ENCODE data around the gene ARHGAP4.

Gene ARHGAP4

GRCh38 chrX:153968754-153969124 is 42.7 kb upstream of the ARHGAP4 start:
- TF ChIP-seq ZNF274 (IDR thresholded peaks at IDR 0.05; ENCODE audit: low read depth, low read length) = no peak

DNA sequence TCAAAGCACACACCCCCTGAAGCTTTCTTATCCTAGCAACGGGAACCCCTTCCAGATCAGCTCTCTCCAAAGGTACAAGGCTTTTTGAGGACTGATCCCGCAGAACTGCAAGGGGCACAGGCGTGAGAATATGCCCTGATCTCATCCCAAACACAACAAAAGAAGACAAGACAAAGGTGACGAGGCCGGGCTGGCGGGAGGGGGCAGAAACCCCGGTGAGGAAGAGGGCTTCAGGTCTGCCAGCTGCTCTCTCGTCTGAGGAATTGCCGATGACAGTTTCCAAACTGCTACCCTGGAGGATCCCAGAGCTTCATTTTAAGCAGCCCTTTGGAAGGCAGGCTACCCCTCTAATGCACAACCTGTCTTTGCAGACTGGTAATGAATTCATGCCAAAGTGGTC is 42.2 kb upstream of the ARHGAP4 start:
- no peak for TF ChIP-seq ZNF274 (IDR thresholded peaks at IDR 0.05; ENCODE audit: low read depth, low read length)
- H3K4me3 ChIP-seq (ENCODE audit: low read length) = peak overlapping the region; percentile 85; the same call in 1 of the 2 replicates

More at GRCh38 chrX:153968754-153969124, 42.7 kb upstream of the ARHGAP4 start:
- H3K4me3 ChIP-seq (ENCODE audit: low read length) = peak overlapping the region; percentile 85; the same call in 1 of the 2 replicates

DNA sequence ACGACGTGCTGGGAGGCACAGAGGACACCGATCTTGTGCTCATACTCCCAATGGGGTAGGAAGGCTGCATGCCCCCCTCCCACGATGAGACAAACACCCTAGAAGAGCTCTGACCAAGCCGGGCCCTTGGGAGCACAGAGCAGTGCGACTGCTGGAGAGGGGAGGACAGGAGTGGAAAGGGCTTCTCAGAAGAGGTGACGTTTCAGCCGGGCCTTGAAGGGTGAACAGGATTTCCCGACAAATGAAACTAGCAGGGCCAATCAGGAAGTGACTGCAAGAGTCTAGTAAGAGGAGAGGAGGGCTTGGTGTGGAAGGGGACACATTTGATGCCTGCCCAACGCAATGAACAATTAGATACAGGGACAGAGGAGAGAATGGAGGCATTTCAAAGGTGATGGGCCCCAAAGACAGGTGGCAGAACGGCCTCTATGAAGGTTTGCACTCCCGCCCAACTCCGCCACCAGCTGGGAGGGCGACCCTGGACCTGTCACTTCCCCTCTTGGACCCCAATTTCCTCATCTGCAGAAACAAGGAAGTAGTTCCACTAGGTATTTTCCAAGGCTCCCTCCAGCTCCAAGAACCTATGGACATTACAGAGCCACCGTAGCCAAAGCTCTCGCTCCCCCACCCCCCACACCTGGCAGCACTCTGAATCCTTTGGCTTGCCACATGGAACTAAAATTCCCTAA is 41.6 kb upstream of the ARHGAP4 start:
- no peak for TF ChIP-seq ZNF274 (IDR thresholded peaks at IDR 0.05; ENCODE audit: low read depth, low read length)
- H3K4me3 ChIP-seq (ENCODE audit: low read length) = peak overlapping the region; percentile 85; the same call in 1 of the 2 replicates

DNA sequence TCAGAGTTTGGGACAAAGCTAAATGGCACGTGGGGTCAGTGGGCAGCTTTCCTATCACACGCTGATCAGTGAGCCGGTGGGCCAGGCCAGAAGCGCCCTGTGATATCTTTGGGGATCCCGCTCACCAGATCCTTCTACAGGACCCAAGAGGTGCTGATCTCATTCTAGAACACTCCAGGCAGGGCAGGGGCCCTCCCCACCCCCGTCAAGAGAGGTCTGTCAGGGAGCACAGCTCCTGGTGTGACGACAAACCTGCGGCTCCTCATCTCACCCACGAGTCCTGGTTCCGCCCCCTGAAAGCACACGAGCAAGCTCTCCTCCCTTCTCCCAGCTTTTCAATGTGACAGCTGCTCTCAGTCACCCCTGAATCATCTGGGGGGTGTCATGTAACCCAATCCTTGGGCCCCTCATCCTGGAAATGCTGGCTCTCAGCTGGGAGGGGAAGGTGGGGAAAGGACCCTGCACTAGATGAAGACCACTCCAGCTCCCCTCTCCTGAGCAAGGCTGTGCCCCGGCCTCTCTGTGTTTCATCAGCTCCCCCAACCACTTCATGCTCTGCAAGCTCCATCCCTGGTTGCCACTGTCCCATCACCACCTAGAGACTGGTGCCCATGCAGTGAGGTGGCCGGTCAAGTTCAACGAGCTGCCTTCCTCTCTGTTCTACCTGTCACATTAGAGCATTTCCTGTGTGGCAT is 40.9 kb upstream of the ARHGAP4 start:
- no peak overlapping the region; the same call in 1 of the 2 replicates for H3K4me3 ChIP-seq (ENCODE audit: low read length)
- no peak for TF ChIP-seq ZNF274 (IDR thresholded peaks at IDR 0.05; ENCODE audit: low read depth, low read length)

GRCh38 chrX:153966283-153966688 is 40.2 kb upstream of the ARHGAP4 start:
- H3K4me3 ChIP-seq (ENCODE audit: low read length) = no peak overlapping the region
- TF ChIP-seq ZNF274 (IDR thresholded peaks at IDR 0.05; ENCODE audit: low read depth, low read length) = no peak

DNA sequence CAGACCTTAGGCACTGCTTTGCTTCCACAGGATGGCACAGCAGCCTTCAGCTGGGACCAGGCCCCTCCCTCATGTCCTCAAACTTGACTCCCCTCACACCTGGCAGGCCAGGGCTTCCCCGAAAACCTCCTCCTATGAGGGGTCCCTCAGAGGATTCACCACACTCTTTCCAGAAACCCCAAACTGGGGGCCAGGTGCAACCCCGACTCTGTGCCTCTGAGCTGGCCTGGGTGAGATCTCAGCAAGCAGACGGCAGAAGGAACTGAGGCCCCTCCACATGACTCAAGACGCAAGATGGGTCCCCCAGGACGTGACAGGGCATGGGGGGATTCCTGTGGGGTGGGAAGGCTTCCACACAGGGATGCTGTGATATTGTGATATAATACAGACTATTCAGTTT is 39.3 kb upstream of the ARHGAP4 start:
- no peak for TF ChIP-seq ZNF274 (IDR thresholded peaks at IDR 0.05; ENCODE audit: low read depth, low read length)
- H3K4me3 ChIP-seq (ENCODE audit: low read length) = no peak overlapping the region

DNA sequence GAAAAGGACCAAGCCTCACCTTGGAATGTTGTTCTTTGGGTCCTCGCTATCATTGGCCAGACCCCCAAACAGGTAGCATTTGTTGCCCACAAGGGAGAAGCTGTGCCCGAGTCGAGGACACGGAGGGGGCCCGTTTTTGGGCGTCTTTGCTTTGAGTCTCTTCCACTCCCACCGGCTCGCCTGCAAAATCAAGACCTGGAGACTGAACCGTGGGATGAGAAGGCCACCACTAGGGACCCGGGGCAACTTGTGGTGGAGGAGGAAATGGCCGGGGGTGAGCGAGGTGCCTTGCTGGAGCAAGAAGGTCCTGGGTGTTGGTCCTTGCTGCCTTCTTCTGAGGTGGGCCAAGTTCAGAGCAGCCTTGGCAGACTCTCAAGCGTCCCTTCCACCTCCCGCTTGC is 38.0 kb upstream of the ARHGAP4 start:
- no peak for TF ChIP-seq ZNF274 (IDR thresholded peaks at IDR 0.05; ENCODE audit: low read depth, low read length)
- H3K4me3 ChIP-seq (ENCODE audit: low read length) = no peak overlapping the region

GRCh38 chrX:153963546-153963945 is 37.5 kb upstream of the ARHGAP4 start:
- H3K4me3 ChIP-seq (ENCODE audit: low read length) = no peak overlapping the region
- TF ChIP-seq ZNF274 (IDR thresholded peaks at IDR 0.05; ENCODE audit: low read depth, low read length) = no peak

GRCh38 chrX:153961292-153961691 is 35.2 kb upstream of the ARHGAP4 start:
- H3K4me3 ChIP-seq (ENCODE audit: low read length) = no peak overlapping the region
- TF ChIP-seq ZNF274 (IDR thresholded peaks at IDR 0.05; ENCODE audit: low read depth, low read length) = no peak

- no peak overlapping the region for H3K4me3 ChIP-seq (ENCODE audit: low read length)
These were observed 34.7 kb upstream of the ARHGAP4 start for GRCh38 chrX:153960786-153961185.

GRCh38 chrX:153960077-153960476 is 34.0 kb upstream of the ARHGAP4 start:
- TF ChIP-seq ZNF274 (IDR thresholded peaks at IDR 0.05; ENCODE audit: low read depth, low read length) = no peak
- H3K4me3 ChIP-seq (ENCODE audit: low read length) = no peak overlapping the region

More at GRCh38 chrX:153960786-153961185, 34.7 kb upstream of the ARHGAP4 start:
- no peak for TF ChIP-seq ZNF274 (IDR thresholded peaks at IDR 0.05; ENCODE audit: low read depth, low read length)

DNA sequence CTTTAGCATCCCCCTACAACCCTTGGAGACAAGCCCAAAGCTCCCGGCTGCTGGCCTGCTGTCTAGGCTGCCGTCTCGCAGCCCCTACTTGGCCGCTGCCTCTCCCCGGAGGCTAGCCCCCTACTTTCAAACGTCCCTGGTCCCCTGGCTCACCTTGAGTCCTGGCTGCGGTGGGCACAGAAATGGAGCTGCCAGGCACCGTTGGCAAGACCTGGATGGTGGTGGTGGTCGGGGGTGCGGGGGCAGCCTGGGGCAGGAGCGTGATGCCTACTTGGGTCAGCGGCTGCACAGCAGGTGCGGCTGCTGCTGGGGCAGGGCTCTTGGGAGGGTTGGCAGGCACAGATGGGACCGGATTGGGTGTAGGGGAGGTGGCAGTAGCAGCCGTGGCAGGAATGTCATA is 33.6 kb upstream of the ARHGAP4 start:
- H3K4me3 ChIP-seq (ENCODE audit: low read length) = no peak overlapping the region
- no peak for TF ChIP-seq ZNF274 (IDR thresholded peaks at IDR 0.05; ENCODE audit: low read depth, low read length)

- H3K4me3 ChIP-seq (ENCODE audit: low read length) = no peak overlapping the region
- TF ChIP-seq ZNF274 (IDR thresholded peaks at IDR 0.05; ENCODE audit: low read depth, low read length) = no peak
These were observed 32.5 kb upstream of the ARHGAP4 start for GRCh38 chrX:153958605-153959004.

GRCh38 chrX:153957224-153957623 is 31.2 kb upstream of the ARHGAP4 start:
- H3K4me3 ChIP-seq (ENCODE audit: low read length) = no peak overlapping the region
- TF ChIP-seq ZNF274 (IDR thresholded peaks at IDR 0.05; ENCODE audit: low read depth, low read length) = no peak
